ENCODE measurements around the gene NYNRIN.

NYNRIN gene

GRCh38 chr14:24427537-24428508 is 29.0 kb downstream of the NYNRIN start:
- H3K4me3 ChIP-seq (ENCODE audit: insufficient read depth in 1 of 2, low read depth in 1 of 2, low read length in 2 of 2) = no peak overlapping the region
- H3K4ac ChIP-seq (ENCODE audit: low read depth in 1 of 2, low read length in 2 of 2) = no peak overlapping the region
- H2BK12ac ChIP-seq (ENCODE audit: low read length in 2 of 2) = peak overlapping the region in 1 of 2 experiments; percentile 43
- H3K4me2 ChIP-seq (ENCODE audit: low read length, poor library complexity, severe bottlenecking) = no peak overlapping the region
- peaks cover 8% of the 10 kb centered on the region for H3K79me1 ChIP-seq (replicated peaks; ENCODE audit: low read length, poor library complexity, severe bottlenecking)
- H4K8ac ChIP-seq (ENCODE audit: low read length) = no peak overlapping the region
- peak overlapping the region; percentile 2 for H2BK120ac ChIP-seq (ENCODE audit: low read depth, low read length)
- peaks cover 26% of the 10 kb centered on the region for H3K4me1 ChIP-seq (ENCODE audit: control insufficient read depth, insufficient read depth, low read depth, low read length)
- H3K9ac ChIP-seq (ENCODE audit: low read length) = no peak overlapping the region
- no peak overlapping the region for H3K18ac ChIP-seq (ENCODE audit: low read depth in 1 of 2, low read length in 2 of 2)
- peak overlapping the region; percentile 32 for H4K91ac ChIP-seq (ENCODE audit: low read length)
- no peak overlapping the region for H2BK15ac ChIP-seq (ENCODE audit: low read depth, poor library complexity, severe bottlenecking)
- H3K27me3 ChIP-seq (ENCODE audit: control insufficient read depth in 1 of 2, insufficient read depth in 1 of 2, low read length in 2 of 2) = peaks cover 0 to 5% of the 10 kb centered on the region in 2 experiments
- 93% methylated on average over 18 of the region's 18 CpGs for WGBS
- peaks cover 10 to 15% of the 10 kb centered on the region in 2 experiments for H3K36me3 ChIP-seq (ENCODE audit: control insufficient read depth in 1 of 2, insufficient read depth in 2 of 2, low read depth in 1 of 2, low read length in 2 of 2)
- no peak overlapping the region for H2AFZ ChIP-seq (ENCODE audit: low read depth, low read length)
- no peak overlapping the region for H3K14ac ChIP-seq (ENCODE audit: low read length in 2 of 2)
- H3K9me3 ChIP-seq (ENCODE audit: control insufficient read depth, low read length) = no peaks in the 10 kb centered on the region
- no peak overlapping the region for H2AK5ac ChIP-seq (ENCODE audit: low read length, severe bottlenecking)
- no peak overlapping the region for H3K27ac ChIP-seq (ENCODE audit: low read length, poor library complexity, severe bottlenecking)
- no peak for DNase-seq
- H3K23ac ChIP-seq (ENCODE audit: low read length in 2 of 2) = no peak overlapping the region
- no peak overlapping the region for H2BK5ac ChIP-seq (ENCODE audit: low read depth, low read length, poor library complexity, severe bottlenecking)

GRCh38 chr14:24428628-24429394 is 30.0 kb downstream of the NYNRIN start:
- Histone ChIP-seq H3K36me3 (ENCODE audit: control insufficient read depth in 1 of 2, insufficient read depth in 2 of 2, low read depth in 1 of 2, low read length in 2 of 2) (peaks cover 12 to 25% of the 10 kb centered on the region in 2 experiments), H3K9ac (ENCODE audit: low read length) (peak overlapping the region; percentile 99), H3K23ac (ENCODE audit: low read length in 2 of 2) (peak overlapping the region in 1 of 2 experiments; percentile 41), H3K14ac (ENCODE audit: low read length in 2 of 2) (peak overlapping the region in 1 of 2 experiments; percentile 97), H3K79me1 (replicated peaks; ENCODE audit: low read length, poor library complexity, severe bottlenecking) (peaks cover 9% of the 10 kb centered on the region), H3K4me3 (ENCODE audit: insufficient read depth in 1 of 2, low read depth in 1 of 2, low read length in 2 of 2) (peak overlapping the region in 1 of 2 experiments; percentile 99), H4K91ac (ENCODE audit: low read length) (peak overlapping the region; percentile 91), H2BK15ac (ENCODE audit: low read depth, poor library complexity, severe bottlenecking) (peak overlapping the region; percentile 52), H3K4me1 (ENCODE audit: control insufficient read depth, insufficient read depth, low read depth, low read length) (peaks cover 26% of the 10 kb centered on the region), H3K9me3 (ENCODE audit: control insufficient read depth, low read length) (no peaks in the 10 kb centered on the region), H2BK12ac (ENCODE audit: low read length in 2 of 2) (peak overlapping the region; percentile 87 to 94), H2AK5ac (ENCODE audit: low read length, severe bottlenecking) (peak overlapping the region; percentile 73), H4K8ac (ENCODE audit: low read length) (peak overlapping the region; percentile 69), H2AFZ (ENCODE audit: low read depth, low read length) (peak overlapping the region; percentile 3), H3K18ac (ENCODE audit: low read depth in 1 of 2, low read length in 2 of 2) (peak overlapping the region; percentile 6 to 81), H3K4me2 (ENCODE audit: low read length, poor library complexity, severe bottlenecking) (no peak overlapping the region), H2BK120ac (ENCODE audit: low read depth, low read length) (peak overlapping the region; percentile 2), H2BK5ac (ENCODE audit: low read depth, low read length, poor library complexity, severe bottlenecking) (no peak overlapping the region), H3K27ac (ENCODE audit: low read length, poor library complexity, severe bottlenecking) (no peak overlapping the region), H3K4ac (ENCODE audit: low read depth in 1 of 2, low read length in 2 of 2) (peak overlapping the region; percentile 27 to 97), H3K27me3 (ENCODE audit: control insufficient read depth in 1 of 2, insufficient read depth in 1 of 2, low read length in 2 of 2) (no peaks in the 10 kb centered on the region)
- DNase-seq = no peak
- WGBS = 94% methylated on average over 16 of the region's 18 CpGs

GRCh38 chr14:24429395-24430142 is 30.8 kb downstream of the NYNRIN start, which contains the start of the genes CBLN3 and KHNYN:
Gene CBLN3, minus strand, starts transcription at chr14:24429668. Its CDS starts 614 bp downstream, at chr14:24429054.
Gene KHNYN, plus strand, starts transcription at chr14:24429954. Its CDS starts 777 bp downstream, at chr14:24430731.
- Histone ChIP-seq H3K9me3 (ENCODE audit: control insufficient read depth, low read length) (no peaks in the 10 kb centered on the region), H4K8ac (ENCODE audit: low read length) (peak within 1 kb of the TSS; percentile 90), H3K4me2 (ENCODE audit: low read length, poor library complexity, severe bottlenecking) (peak within 1 kb of the TSS; percentile 90), H3K4me1 (ENCODE audit: control insufficient read depth, insufficient read depth, low read depth, low read length) (peaks cover 26% of the 10 kb centered on the region), H3K27me3 (ENCODE audit: control insufficient read depth in 1 of 2, insufficient read depth in 1 of 2, low read length in 2 of 2) (no peaks in the 10 kb centered on the region), H3K27ac (ENCODE audit: low read length, poor library complexity, severe bottlenecking) (peak within 1 kb of the TSS; percentile 89), H3K36me3 (ENCODE audit: control insufficient read depth in 1 of 2, insufficient read depth in 2 of 2, low read depth in 1 of 2, low read length in 2 of 2) (peaks cover 12 to 33% of the 10 kb centered on the region in 2 experiments), H2BK120ac (ENCODE audit: low read depth, low read length) (peak within 1 kb of the TSS; percentile 93), H2BK5ac (ENCODE audit: low read depth, low read length, poor library complexity, severe bottlenecking) (peak within 1 kb of the TSS; percentile 92), H2BK12ac (ENCODE audit: low read length in 2 of 2) (peak within 1 kb of the TSS; percentile 87 to 94), H2BK15ac (ENCODE audit: low read depth, poor library complexity, severe bottlenecking) (peak within 1 kb of the TSS; percentile 91), H2AK5ac (ENCODE audit: low read length, severe bottlenecking) (peak within 1 kb of the TSS; percentile 90), H3K4me3 (ENCODE audit: insufficient read depth in 1 of 2, low read depth in 1 of 2, low read length in 2 of 2) (peak within 1 kb of the TSS; percentile 75 to 99), H4K91ac (ENCODE audit: low read length) (peak within 1 kb of the TSS; percentile 98), H3K14ac (ENCODE audit: low read length in 2 of 2) (peak within 1 kb of the TSS in 1 of 2 experiments; percentile 97), H3K4ac (ENCODE audit: low read depth in 1 of 2, low read length in 2 of 2) (peak within 1 kb of the TSS; percentile 90 to 98), H3K79me1 (replicated peaks; ENCODE audit: low read length, poor library complexity, severe bottlenecking) (peaks cover 9% of the 10 kb centered on the region), H3K23ac (ENCODE audit: low read length in 2 of 2) (peak within 1 kb of the TSS in 1 of 2 experiments; percentile 90), H3K9ac (ENCODE audit: low read length) (peak within 1 kb of the TSS; percentile 99), H3K18ac (ENCODE audit: low read depth in 1 of 2, low read length in 2 of 2) (peak within 1 kb of the TSS; percentile 88 to 96), H2AFZ (ENCODE audit: low read depth, low read length) (peak within 1 kb of the TSS; percentile 42)
- WGBS = 10% methylated on average over 55 of the region's 57 CpGs
- DNase-seq = peak; percentile 96
